Skin epidermis (tissue), 12 donors: ENCODE data around the gene MAFB.
"Not testable (repeated sequence)": the region's sequence is repeated elsewhere in the genome, so short reads cannot be mapped to it uniquely, and the experiment has no call there.

Experiments
- H3K27ac ChIP-seq, 21 experiments: fragments of 200-600 bp; sonication (generic) in 11 of 21; one replicate each; pipeline ENCODE4 v1.5.0; 2020; ENCODE audit warnings: mild to moderate bottlenecking in 3 of 21, inconsistent platforms in 2 of 21, moderate library complexity in 2 of 21
- H3K4me3 ChIP-seq, 7 experiments: fragments of 200-600 bp; sonication (generic) in 2 of 7; one replicate each; pipeline ENCODE4 v1.5.0; 2020; ENCODE audit warnings: inconsistent platforms in 2 of 7, mild to moderate bottlenecking in 2 of 7, moderate library complexity in 1 of 7

MAFB gene

DNA sequence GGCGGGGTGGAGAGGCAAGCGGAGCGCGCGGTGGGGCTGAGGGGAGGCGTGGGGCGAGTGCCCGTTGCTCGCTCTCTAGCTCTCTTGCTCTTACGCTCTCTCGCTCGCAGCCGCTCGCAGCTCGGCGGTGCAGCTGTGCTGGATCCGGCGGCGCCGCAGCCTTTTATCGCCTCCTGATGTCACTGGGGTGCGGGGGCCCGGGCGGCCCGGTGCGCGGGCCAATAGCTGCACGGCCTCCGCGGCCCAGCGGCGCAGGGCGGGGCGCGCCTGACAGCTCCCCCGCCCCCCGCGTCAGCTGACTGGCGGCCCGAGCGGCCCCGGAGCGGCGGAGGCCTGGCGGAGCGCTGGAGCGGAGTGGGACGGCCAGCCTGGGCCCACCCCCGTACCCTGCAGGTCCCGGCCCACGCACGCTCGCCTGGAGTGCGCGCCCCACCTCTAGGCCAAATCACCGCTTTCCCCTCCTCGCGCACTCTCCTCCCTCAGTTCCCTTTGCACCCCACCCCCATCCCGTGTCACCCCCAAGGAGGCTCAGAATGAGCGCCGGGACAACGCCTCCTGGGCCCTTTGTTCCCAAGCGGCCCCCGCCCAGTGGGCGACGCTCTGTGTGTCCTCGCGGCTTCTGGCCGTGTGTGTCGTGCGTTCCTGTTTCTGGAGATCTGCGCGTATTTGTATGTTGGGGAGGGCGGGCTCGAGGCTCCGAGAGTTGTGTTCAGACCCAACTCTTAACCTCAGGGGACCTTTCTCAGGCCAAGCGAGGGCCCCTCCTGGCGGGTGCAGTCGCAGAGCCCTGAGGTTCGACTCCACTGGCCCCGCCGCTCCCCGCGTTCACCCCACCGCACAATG is at the start of gene MAFB:
MAFB (minus strand) TSS at position 137 of the 843 bp plus-strand sequence. CDS start 386 bp downstream, outside the sequence.
- H3K27ac ChIP-seq: peak within 1 kb of the TSS; percentile 65 to 98 (median 91)

DNA sequence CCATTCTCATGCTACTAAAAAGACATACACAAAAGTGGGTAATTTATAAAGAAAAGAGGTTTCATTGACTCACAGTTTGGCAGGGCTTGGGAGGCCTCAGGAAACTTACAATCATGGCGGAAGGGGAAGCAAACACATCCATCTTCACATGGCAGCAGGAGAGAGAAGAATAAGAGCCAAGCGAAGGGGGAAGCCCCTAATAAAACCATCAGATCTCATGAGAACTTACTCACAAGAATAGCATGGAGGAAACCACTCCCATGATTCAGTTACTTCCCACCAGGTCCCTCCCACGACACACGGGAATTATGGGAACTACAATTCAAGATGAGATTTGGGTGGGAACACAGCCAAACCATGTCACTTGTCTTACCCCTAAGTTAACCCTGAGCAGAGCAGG is 47.4 kb upstream of the MAFB start:
- not testable (repeated sequence) for H3K4me3 ChIP-seq, H3K27ac ChIP-seq

More for the DNA sequence above, at the start of gene MAFB:
- peak within 1 kb of the TSS; percentile 49 to 80 (median 60) for H3K4me3 ChIP-seq

DNA sequence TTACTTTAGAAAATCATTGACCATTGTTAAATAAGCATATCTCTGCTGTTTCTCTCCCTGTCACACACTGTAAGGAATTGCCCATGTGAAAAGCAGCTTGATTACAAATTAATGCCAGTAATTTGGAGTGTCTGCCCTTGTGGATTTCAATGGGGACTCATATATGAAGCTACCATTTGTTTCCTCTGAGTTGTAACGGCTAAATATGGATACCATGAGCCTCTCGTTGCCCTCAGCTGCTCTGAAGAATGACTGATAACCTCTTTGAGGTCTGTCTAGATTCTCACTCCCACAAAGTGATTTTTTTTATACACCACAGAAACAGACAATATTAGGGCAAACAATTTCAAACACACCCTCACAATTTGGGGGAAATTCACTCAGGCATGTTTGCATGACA is 40.0 kb upstream of the MAFB start:
- Histone ChIP-seq H3K27ac (no peak overlapping the region), H3K4me3 (no peak overlapping the region)

DNA sequence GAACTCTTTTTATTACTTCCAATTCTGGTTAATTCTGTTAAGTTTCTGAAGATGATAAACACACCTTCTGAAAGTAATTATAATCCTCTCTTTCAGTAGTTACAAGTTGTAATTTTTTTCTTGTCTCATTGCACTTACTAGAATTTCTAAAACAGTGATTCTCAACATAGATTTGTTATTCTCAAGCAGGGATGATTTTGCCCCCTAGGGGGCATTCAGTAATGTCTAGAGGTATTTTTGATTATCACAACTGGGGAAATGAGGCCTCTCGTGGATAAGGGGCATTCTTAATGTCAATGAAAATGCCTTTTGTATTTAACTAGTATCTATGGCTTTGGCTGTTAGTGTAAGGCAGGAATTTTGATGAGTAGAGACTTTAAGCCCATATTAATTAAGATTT is 39.4 kb upstream of the MAFB start:
- H3K27ac ChIP-seq: no peak overlapping the region
- H3K4me3 ChIP-seq: no peak overlapping the region

DNA sequence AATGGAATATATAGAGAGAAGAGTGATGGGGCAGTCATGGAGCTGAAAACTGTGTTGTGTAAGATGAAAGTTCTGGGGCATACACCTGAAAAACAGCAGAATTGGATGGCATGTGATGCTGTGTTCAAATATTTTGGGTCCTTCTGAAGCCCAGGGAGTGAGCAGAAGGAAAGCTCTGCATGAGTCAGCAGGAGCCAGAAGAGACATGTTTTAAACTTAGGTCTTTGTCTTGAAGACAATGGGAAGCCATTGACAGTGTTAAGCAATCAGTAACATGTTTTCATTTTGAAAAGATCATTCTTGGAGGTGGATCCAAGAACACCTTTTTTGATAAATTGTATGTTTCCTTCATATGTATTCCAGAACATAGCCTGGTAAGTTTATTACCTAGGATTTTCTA is 38.9 kb upstream of the MAFB start:
- no peak overlapping the region for H3K4me3 ChIP-seq
- H3K27ac ChIP-seq: no peak overlapping the region

DNA sequence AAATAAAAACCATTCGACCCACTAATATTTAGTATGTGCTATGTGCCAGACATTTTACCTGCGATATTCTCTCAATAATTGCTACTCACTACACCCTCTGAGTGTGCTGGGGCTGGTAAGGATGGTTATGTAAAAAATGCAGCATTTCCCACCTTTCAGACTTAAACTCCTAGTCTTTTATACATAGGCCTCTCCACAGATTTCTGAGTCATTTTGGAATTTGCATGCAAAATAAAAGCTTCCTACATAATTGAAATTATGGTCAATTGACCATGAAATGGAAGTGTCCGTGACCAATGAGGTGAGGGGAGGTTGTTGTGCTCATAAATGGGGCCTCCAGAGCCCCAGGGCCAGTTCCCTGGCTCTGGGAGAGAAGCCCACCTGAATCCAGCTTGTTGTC is 37.7 kb upstream of the MAFB start:
- Histone ChIP-seq H3K27ac (no peak overlapping the region), H3K4me3 (no peak overlapping the region)

DNA sequence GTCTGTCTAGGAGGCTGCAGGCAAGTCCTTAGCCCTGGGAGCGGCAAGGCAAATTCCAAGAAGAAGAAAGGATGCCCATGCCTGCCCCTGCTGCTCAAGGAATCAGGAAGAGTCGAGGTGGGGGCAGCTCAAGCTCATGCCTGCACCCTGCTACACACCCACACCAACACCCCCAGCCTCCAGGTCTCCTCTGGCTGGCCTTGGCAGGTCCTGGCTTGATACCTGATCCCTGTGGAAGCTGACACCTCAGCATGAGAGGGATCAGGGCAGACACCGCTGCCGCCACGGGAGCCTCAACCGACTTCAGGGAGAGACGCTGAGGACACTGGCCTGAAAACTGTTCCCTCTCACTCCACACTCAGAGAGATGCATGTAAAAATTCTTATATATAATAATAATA is 35.5 kb upstream of the MAFB start:
- no peak overlapping the region for H3K4me3 ChIP-seq

DNA sequence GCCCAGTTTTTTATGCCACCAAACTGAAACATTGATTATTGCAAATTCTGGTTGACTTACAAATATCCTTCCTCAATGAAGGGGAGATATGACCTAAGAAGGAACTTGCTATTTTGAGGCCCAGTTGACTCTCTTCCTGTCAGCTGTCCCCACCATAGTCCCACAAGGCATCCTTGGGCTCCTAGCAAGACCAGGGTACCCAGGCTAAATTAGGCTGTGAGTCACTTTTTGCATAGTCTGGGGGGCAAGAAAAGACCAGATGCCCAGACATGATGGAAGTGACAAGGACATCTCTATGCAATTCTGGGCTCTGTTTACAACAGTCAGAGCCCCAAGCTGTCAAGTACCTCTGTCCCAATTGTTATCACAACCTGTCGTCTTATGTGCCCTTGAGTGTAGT is 31.8 kb upstream of the MAFB start:
- Histone ChIP-seq H3K27ac (no peak overlapping the region), H3K4me3 (no peak overlapping the region)

More for the DNA sequence above, 35.5 kb upstream of the MAFB start:
- no peak overlapping the region for H3K27ac ChIP-seq

DNA sequence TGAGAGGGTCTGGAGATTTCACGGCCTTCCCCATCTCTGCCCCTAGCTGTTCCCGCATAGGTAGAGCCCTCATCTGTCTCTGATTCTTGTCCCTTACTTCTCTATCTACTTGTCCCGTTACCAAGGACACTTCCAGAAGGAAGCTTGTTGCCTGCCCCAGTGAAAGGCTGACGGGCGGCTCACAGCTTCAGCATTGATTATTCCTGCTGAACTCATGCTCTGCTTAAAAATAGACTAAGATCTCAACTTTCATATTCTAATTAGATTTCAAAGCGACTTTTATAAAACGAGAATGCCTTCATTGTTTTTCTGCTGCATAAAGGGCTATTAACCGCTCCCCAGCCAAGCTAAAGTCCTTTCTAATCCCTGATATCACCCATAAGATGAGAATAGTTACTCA is 31.1 kb upstream of the MAFB start:
- no peak overlapping the region for H3K4me3 ChIP-seq
- H3K27ac ChIP-seq: no peak overlapping the region

DNA sequence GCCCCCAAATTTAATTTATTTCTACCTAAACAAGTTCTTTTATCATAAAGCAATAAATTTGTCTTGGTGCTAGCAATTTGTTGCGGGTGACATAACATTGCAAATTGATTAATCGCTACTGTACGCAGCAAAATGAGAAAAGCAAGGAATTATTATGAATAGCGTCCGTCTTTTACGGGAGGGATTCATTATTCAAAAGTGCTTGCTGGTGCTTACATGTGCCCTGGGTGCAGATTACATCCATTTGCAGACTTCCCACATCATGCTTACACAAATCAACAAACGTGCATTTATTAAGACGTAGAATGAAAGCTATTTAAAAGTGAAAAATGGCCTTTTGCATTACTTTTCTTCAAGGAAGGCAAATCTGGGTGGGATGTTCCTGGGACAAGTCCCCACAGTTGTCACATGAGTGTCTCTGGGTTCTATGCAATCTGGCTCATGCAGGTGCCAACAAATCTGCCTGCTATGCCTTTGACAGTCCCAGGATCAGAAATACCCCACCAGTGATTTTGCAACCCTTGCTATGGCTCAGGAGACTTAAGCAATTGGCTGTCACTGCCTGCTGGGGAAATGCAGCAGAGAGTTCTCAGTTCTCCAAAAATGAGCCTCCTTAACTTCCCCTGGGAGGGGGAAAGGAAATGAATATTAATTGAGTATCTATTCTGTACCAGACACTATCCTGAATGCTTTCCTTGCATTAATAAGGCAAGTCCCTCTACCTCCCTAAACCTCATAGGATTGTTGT is 30.1 kb upstream of the MAFB start:
- H3K4me3 ChIP-seq: no peak overlapping the region
- H3K27ac ChIP-seq: no peak overlapping the region

DNA sequence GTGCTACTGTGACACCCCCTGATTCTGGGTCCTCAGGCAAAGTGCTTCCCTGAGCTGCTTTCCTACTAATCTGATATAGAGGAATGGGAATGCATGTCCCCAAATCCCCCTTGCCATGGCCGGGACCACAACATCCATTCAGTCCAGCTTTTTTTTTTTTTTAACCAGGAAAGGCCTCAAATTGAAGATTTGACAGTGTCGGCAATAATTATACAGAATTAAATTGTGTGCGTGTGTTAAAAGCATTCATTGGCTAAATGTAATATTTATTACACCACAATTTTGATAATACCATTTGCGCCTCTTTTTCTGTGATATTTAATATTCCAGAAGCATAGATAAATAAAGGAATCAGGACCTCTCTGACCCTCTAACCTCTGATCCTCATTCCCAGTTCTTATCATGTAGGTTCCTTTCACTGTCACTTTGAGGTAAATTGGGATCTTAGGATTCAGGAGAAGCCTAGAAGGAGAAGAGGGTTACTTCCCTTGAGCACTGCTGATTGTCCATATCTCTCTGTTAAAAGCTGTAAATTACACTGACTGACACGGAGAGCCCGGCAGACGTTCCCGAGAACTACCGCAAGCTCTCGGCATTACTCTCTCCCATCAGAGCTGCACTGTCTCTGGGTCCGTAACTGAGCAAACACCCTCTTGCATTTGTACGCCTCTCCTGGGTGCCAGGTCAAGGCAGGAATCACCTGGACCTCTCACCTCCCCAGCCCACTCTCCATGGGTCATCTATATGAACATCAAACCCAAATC is 29.4 kb upstream of the MAFB start:
- H3K4me3 ChIP-seq: no peak overlapping the region

DNA sequence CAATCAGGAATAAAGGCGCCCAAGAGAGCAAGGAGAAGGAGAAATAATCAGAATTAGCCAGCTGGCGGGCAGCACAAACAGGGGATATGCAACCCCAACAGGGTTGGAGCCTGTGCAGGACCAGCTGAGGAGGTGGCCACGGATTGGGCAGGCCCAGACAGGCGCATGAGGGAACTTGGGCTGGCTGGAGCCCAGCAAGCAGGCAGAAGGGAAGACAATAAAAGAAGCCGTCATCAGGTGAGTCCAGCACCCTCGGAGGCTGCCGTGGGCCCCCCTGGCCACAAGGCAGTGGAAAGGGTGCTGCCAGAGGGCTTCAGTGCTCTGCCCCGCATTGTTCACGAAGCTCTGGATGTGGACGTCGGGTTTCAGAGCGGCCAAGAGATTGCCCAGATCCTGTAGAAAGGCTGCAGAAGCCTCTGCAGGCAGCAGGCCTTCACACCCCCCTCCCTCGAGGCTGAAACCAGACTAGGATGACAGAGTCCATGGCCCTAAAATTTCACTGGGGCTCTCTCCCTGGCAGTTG is 28.4 kb upstream of the MAFB start:
- H3K4me3 ChIP-seq: no peak overlapping the region
- H3K27ac ChIP-seq: no peak overlapping the region

More for the DNA sequence above, 29.4 kb upstream of the MAFB start:
- no peak overlapping the region for H3K27ac ChIP-seq

DNA sequence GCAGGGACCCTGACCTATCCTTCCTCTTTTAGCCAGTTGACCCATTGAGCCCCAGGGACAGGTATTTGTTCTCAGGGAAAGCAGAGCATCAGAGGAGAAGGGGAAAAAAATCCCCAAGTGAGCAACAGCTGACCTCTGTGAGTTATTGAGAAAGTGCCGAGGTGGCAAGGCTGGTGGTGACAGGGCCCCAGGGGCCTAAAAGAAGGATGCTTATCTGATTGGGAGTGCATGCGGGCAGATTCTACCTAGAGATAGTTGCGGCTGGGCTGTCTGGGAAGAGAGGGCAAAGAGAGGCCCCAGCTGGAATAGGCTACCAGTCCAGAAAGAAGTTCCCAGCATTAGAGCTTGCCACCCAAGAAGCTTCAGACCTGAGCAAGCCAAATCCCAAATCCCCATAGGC is 26.5 kb upstream of the MAFB start:
- no peak overlapping the region for H3K27ac ChIP-seq
- no peak overlapping the region for H3K4me3 ChIP-seq

DNA sequence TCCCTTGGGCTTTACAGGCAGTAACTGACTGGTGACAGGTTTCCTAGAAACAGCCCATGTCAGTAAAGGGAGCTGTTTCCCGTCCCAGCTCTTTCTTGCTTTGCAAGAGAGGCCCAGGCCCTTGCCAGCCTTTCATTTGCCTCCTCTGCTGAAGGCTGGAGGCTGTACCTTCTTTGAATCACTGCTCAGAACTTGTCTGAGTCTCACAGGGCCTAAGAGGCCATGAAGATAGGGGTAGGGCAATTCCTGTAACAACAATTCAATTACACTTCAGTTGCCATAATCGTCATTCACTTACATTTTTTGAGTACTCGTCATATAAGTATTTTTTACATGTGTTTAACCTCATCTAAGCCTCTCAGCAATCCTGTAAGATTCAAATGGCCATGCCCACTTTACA is 25.9 kb upstream of the MAFB start:
- H3K4me3 ChIP-seq: no peak overlapping the region

DNA sequence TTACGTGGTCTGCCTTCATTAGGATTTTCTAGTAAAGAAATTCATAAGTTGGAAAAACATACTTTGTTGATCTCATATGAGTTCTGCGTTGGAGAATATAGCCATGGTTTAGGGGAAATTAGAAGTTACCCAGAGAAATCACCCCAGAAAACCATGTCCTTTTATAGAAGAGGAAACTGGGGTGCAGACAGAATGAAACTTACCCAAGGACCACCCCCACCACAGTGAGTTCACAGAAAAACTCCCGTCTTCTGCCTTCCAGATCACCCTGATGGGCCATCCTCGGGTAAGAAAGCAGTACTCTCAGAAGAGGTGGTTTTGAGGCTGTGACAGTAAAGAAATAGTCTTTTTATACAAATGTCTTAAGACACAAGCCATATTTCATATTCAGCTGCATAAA is 25.1 kb upstream of the MAFB start:
- Histone ChIP-seq H3K4me3 (no peak overlapping the region), H3K27ac (no peak overlapping the region)

More for the DNA sequence above, 25.9 kb upstream of the MAFB start:
- no peak overlapping the region for H3K27ac ChIP-seq

DNA sequence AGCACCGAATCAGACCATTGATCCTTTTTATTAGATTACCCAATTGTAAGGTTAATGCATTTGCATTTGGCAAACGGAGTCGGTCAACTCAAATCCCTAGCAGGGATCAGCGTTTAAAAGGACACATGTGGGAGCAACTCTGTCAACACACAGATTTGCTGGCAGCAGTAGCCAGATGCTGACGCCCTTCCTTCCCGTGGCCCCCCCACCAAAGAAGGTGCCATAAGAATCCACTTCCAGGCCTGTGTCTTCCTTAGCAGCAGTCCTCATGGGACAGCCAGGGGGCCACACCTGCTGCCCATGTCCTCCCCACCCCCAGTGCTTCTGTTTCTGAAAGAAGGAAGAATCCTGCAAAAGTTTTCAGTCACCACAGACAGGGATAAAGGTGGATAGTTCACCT is 24.5 kb upstream of the MAFB start:
- H3K4me3 ChIP-seq: no peak overlapping the region
- H3K27ac ChIP-seq: no peak overlapping the region

DNA sequence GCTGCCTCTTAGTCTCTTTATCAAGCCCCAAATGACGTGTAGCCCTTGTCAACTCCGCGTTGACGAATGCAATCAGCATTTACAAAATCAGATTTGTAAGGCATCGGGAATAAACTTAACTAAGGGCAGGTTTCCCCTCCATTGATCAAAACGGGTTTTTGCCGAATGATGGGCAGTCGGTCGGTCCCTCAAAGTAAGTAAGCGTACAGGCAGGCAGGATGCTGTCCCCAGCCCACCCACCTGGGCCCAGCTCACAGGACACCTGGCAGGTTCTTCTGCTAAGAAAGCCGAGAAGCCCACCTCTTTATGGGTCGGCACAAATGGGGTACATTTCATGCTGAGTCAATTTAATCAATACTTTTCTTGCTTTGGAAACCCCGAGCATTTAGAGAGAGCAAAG is 22.0 kb upstream of the MAFB start:
- H3K4me3 ChIP-seq: no peak overlapping the region
- no peak overlapping the region for H3K27ac ChIP-seq

DNA sequence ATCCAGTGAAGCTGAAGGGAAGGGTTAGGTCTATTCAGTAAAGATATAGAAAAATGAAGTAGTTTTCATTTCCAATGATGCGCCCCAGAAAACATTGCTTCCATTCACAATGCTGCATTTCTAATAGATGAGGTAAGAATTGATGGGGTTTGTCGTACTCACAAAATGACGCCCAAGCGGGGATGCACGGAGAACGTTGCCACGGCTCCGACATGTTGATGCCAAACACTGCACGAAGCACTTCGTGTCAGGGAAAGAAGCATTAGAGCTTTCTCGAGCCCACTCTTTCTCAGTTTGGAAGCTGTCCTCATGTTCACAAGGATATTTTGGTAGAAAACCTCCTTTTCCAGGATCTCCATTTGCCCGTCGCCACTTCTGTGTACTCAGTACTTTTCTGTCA is 21.6 kb upstream of the MAFB start:
- no peak overlapping the region for H3K27ac ChIP-seq
- no peak overlapping the region for H3K4me3 ChIP-seq

DNA sequence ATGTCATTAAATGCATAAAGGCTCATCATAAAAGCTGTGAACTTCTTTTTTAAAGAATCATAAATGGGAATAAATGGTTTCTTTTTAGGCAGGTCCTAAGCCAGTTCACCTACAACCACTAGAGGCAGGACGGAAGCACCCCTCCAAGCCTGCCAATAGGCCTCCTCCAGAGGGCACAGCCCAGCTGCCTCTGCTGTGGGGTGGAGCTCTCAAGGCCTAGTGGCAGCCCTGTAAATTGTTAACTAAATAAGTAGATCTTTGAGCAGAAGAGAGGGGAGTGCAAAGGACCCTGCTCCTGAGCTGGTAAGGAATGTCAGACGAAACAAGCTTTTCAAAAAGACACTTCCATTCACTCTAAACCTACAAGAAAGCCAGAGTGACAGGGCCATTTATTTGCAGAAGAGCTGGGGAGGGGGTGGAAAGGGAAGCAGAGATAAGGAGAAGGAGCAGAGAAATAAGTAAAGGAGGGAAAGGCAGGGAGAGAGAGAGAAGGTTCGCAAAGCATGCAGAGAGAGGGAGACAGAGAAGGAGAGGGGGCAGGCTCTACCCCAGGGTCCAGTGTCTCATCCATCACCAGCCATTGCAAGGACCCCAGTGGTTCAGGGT is 18.0 kb upstream of the MAFB start:
- Histone ChIP-seq H3K4me3 (no peak overlapping the region), H3K27ac (no peak overlapping the region)

DNA sequence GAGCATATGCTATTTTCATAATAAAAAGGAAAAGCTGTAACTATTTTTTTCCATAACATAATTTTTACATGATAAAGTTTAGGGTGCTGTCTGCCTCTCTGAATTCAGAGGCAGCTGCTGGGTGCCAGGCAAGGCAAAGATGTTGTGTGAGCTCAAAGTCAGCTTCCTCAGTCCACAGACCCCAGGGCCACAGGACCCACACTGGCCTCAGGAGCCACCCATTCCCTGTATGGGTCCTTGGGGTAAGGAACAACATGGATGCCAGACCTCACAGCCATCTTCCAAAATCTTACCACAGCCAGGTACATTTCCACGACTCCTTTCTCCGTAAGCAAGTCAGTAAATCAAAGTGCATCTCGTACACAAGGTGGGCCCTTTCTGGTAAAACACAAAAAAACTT is 16.4 kb upstream of the MAFB start:
- Histone ChIP-seq H3K4me3 (no peak overlapping the region), H3K27ac (no peak overlapping the region)
